HG03280 (cell line): ENCODE results near the gene LDLRAD3.

Experiments
- ATAC-seq: cut with Tn5 transposase; IDR thresholded peaks from one replicate; pipeline ENCODE4 v1.9.1; 2021; ENCODE audit warnings: mild to moderate bottlenecking, moderate library complexity; ENCODE audit not compliant: unreplicated experiment

LDLRAD3 gene

DNA sequence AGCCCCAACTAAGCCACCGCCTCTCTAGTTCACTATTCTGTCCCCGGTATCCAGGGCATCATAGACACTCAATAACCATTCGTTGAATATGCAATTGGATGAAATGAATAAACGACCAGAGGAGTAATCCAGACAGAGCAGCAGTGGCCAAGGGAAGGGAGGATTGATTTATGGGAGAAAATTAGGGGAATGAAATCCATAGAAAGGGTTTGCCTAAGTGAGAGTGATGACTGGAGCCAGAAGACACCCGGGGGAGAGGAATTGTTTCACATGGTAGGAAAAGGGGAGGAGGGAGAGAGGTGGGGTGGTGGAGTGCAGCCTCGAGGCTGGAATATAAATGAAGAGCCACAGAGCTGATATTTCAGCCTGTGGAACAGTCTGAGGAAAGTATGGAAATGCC is 177.2 kb downstream of the LDLRAD3 start:
- no peak for ATAC-seq

DNA sequence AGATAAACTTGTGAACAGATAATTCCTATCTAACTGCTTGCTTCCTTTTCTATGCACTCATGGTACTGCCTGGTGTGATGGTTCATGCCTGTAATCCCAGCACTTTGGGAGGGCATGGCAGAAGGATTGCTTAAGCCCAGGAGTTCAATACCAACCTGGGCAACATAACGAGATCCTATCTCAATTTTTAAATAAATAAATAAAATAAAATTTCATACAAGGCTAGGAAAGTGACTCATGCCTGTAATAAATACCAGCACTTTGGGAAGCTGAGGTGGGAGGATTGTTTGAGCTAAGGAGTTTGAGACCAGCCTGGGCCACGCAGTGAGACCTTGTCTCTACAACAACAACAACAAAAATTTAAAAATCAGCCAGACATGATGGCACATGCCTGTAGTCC is 178.8 kb downstream of the LDLRAD3 start:
- ATAC-seq, result no peak

DNA sequence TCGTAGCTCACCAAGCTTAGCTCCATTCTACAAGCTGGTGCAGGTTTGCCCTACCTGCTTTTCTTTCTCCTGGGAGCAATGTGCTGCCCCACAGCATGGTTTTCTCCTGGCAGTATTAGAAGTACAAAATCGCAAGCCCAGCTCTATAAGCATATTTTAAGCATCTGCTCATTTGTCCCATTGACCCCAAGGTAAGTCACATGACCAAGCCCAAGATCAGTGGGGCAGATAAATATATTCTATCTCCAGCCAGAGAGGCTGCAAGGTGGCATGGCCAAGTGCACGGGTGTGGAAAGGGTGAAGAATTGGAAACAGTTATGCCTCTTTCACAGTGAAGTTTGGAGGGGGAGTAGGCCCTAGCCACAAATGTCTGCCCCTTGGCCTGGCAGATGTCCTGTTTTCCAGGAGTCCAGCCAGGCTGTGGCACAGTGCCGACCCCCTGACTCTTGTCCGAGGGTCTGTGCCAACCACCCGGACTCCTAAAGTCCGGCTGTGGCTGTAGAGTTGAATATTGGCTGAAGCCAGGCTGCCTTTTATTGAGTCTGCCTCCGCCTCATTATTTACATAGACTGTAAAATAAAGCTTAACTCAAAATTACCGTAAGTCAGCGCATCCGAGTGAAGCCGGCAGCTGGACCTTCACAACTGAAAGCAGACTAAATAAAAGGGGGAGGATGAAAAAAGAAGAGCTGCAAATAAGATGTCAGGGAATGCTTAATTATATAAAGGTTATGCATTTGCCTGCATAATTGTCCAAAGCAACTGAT is 179.7 kb downstream of the LDLRAD3 start:
- no peak for ATAC-seq

DNA sequence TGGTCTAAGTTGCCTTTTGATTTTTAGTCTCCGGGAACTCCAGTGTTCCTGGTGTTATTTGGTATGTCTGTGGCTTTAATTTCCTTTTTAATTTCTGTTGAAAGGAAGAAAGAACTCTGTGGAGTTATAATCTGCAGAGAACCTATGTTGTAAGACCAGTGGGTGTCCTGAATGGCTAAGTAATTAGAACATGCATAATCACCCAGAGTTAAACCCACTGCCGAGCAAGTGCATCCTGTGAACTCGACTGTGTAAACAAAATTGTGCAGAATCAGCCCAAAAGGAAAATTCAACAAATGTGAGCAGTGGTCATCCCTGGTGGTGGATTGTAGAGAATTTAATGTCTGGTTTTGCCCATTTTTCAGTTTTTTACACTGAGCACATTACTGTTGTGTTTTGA is 182.8 kb downstream of the LDLRAD3 start:
- ATAC-seq, result no peak

DNA sequence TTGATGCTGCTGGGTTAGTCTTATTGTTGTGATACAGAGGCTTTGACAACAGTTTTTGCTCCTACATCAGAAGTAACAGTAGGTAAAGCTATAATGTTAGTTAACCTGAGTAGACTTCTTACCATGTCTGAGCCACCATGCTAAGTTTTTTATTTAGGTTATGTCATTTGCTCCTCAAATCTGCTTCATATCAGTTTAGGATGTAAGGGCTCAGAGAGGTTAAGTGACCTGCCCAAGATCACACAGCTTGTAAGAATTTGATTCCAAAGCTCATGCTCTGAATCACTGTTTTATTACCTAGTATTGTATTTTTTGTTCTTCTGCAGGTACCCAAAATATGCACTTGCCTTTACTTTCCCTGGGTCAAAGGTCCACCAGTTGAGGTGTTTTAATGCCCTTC is 183.7 kb downstream of the LDLRAD3 start:
- no peak for ATAC-seq

DNA sequence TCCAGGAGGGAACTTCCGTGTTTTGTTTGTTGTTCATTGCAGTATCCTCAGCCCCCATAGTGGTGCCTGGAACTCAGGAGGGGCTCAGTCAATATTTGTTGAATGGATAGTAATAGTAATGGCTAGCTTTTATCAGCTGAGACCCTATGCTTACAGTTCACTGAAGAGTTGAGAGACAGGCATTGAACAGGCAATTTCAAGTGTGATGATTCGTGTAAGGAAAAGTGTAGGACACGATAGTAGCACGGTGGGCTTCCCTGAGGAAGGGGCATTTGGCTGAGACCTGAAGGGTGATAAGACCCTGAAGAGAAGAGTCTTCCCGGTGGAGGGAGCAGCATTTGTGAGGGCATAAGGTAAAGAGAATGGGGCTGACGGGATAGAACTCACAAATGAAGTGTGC is 186.1 kb downstream of the LDLRAD3 start:
- no peak for ATAC-seq

DNA sequence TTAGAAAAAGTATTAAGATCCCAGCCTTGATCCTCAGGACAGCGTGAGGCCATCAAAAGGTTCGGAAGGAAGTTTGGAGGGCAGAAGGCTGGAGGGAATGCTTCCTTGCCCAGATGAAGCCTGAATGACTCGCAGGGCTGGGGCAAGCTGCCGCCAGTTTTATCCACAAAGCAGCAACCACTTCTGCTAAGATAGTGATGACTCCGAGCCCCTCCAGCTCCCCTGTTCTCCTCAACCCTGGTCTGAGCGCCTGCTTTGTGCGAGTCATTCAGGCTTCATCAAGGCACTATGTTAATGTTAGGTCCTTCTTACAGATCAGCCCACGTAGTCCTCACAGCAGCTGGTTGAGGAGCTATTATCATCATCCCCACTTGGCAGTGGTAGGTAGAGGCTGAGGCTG is 186.5 kb downstream of the LDLRAD3 start:
- no peak for ATAC-seq

DNA sequence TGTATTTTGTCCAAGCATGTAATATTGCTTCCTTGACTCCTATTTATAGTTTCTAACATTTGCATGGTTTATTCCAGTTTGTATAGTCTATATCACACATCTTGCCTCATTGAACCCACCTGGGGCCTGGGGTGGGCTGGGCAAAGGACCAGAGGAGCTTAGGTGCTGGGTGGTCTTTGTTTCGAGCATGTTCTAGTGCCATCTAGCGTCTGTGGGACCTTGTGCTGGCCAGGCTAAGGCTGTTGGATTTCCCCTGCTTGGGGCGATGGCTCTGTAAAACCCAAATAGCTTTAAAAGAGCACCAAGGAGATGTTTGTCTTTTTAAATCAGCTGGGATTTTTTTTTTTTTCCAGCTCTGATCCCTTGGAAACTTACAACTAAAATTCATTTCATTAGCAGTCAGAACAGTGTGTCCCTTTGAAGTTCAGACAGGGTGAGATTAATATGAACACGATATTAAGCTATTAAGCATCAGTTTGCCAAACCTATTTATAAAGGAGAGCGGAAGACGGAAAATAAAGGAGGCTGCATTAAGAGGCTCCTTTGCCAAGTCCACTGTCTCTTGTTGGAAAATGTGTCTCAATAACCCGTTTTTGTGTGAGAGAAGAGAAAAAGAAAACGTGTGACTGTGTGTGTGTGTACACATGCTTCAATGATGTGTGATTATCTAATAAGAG is 188.0 kb downstream of the LDLRAD3 start:
- ATAC-seq, result no peak

DNA sequence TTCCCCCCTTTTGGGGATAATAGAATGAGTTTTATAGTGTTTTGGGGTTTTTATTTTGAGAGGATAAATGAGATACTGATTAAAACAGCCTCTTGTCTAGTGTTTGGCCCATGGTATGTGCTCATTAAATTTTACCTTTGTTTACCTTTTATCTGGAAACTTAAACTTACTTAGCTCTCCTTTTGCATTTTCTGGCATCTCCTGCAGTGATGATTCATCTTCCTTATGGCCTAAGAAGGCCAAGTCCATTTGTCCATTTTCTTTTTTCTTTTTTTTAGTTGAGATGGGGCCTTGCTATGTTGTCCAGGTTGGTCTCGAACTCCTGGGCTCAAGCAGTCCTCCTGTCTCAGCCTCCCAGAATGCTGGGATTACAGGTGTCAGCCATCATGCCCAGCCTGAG is 189.1 kb downstream of the LDLRAD3 start:
- ATAC-seq, result no peak

DNA sequence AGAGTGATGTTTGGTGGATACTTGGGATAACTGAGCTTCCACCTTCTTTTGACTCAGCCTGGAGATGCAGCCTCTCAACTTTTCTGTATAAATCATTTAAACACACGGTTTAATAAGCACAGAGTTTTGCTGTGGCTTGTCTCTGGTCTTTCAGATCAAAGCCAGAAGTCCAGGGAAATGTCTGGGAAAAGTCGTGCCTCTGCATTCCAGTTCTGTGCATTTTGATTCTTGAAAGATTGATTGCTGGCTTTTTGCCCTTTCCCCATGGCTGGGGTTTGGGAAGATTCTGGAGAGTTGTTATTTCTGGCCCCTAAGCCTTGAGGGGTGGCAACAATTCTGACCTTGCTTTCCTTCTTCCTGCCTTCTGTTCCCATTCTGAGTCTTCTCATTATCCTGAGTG is 191.2 kb downstream of the LDLRAD3 start:
- no peak for ATAC-seq

DNA sequence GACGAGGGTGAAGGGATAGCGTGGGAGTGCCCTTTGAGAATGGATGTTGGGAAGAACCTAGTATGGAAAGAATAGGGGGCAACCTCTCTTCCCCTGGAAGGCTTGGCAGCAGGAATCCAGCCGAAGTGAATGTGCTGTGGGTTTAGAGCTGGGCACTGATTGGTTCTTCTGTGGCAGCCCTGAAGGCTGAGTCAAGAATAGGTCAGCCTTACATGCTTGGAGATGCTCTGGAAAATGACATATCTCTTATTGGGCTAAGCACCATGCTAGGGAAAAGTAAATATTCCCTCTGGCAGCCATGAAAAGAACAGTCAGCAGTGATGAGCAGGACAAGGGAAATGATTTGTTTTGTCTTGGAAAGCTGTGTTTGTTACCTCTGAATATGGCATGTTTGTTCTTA is 195.9 kb downstream of the LDLRAD3 start:
- no peak for ATAC-seq

DNA sequence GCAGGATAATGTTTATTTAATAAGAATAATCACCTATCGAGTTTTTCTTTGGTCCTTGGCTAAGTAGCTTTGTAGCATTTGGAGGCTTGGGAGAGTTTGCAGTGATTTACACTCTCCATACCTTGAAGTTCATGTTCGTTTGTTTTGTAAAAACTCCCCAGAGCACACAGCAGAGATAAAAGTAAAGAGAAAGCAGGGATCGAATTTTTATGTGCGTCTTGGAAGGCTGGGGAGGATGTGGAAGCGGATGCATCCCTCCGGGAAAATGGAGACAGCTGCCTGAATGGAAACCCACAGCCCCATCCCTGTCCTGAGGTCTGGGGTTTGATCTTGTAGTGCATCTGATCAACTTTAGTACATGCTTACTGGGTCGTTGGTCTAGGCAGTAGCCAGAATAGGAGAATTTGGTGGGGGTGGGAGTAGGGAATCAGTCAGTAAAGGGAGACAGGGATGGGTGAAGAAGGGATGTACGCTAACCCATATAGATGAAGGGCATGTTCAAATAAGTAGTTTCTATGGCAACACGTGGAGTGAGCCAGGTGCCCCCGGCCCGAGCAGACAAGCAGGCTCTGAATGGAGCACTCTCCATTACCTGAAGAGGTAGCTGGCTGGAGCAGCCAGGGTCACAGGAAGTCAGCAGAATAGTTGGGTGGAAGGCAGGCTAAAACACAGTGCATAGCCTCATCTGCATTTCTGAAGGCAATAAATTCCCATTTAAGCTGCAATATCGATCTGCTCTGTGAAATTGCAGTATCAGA is 197.5 kb downstream of the LDLRAD3 start:
- no peak for ATAC-seq

DNA sequence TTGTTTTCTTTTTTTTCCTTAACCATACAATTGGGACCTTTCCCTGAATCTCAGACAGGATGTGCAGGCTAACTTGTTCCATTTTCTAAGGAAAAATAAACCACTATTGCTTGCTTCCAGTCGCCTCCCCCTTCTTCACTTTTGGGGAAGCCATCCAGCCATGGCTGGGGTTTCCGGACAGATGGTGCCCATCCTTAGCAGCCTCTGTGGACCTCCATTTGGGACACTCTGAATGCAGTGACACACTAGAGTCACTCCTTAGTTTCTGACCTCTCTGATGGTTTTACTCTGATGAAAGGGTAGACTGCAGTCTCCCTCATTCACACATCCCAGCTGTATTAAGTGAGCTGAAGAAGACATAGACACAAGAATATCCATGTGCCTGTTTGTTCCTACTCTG is 198.1 kb downstream of the LDLRAD3 start:
- ATAC-seq, result no peak

DNA sequence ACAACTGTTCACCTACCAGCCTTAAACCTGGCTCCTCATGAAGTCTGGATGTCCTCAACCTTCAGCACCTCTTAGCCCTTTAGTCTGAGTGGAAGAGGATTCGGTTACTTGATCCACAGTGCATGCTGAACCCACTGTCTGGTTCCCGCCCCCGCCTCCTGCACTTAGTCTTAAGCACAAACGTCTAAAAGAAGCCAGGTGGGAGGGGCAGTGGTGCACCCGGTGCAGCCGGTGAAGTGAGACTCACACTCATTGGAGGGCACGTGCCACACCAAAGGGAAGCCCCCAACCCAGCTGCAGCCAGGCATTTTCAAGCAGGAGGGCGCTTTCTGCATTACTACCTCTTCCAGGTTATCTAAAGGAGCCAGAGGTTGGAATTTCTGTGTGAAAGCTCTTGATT is 198.6 kb downstream of the LDLRAD3 start:
- no peak for ATAC-seq

DNA sequence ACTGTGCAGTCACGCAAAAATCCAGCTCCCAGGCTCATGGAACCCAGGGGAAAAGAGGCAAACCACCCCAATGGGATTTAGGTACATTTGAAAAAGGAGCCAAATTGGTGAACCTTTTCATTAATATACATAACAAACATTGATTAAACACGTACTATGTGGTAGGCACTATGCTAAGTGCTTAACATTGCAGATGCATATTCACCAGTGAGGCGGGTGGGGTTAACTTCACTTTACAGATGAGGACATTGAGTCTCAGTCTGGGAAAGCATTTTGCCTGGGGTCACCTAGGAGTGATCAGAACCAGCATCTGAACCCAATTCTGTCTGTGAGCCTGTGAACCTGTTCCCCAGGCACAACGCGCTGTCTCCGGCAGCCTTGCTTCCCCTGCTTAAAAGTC is 199.0 kb downstream of the LDLRAD3 start:
- ATAC-seq, result no peak

DNA sequence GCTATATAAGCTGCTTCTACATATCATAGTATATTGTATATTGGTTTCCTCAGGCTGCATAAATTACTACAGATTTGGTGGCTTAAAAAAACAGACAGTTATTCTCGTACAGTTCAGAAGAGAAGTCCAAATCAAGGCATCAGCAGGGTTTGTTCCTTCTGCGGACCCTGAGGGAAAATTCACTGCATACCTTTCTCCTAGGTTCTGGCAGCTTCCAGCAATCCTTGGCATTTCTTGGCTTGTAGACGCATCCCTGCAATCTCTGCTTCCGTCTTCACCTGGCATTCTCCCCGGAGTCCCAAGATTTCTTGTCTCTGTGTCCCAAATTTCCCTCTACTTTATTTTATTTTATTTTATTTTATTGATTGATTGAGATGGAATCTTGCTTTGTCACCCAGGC is 202.6 kb downstream of the LDLRAD3 start:
- ATAC-seq, result no peak

DNA sequence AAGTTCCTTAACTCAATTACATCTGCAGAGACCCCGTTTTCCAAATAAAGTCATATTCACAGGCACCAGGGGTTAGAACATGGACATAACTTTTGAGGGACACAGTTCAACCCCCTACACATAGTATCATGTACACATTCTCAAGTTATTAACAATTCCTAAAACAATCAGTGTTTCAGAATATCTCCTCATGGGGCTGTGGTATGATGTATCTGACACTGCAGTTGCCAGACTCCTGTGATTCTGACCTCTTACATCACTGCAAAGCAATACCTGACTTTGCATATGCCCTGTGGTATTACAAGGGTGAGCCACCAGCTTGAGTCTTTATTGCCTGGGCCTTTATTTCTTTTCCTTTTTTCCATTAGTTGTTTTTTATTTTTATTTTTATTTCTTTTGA is 203.6 kb downstream of the LDLRAD3 start:
- no peak for ATAC-seq

DNA sequence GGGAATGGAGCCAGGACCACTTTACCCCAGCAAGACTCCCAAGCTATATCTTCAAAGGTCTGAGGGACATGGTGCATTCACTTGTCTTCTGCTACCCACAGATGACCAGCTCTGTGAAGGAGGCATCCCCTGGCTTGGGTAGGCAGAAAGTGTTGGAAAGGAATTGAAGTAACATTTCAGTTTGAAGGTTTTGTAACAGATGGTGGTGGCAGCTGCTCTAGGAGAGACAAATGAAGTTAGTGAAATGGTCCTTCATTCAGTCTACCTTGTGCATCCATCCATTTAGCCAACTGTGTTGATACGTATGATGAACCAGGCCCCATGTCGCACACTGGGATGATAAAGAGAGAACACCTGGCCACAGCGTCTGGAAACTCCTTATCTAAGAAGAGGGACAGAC is 204.8 kb downstream of the LDLRAD3 start:
- ATAC-seq, result no peak

DNA sequence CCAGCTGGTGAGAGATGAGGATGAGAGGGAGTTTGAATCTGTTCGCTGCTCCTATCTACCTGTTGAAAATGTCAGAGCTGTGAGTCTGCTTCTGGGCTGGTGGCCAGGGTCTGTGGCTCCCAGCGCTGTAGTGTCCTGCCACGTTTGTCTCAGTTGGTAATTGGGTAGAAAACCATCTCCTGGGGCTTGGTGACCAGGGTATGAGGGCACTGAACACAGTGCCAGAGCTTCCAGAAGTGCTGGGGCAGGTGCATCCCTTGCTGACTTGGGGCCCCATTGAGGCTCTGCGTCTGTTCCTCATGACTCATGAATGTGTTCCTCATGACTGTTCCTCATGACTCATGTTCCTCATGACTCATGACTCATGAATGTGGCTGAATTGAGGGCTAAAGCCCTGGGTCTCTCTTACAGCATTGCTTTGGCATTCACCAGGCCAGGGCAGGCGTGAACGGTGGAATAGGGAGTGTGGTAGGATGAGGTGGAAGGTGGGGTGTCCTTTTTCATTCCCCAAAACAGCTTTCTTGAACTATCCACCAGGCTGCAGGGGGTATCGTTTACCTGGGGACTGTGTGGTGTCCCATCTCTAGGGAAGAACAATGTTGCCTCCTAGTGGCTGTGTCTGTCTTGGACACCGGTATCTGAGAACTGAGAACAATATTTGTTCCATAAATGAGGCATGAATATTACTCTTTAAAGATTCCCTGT is 205.8 kb downstream of the LDLRAD3 start:
- peak; percentile 69 for ATAC-seq

DNA sequence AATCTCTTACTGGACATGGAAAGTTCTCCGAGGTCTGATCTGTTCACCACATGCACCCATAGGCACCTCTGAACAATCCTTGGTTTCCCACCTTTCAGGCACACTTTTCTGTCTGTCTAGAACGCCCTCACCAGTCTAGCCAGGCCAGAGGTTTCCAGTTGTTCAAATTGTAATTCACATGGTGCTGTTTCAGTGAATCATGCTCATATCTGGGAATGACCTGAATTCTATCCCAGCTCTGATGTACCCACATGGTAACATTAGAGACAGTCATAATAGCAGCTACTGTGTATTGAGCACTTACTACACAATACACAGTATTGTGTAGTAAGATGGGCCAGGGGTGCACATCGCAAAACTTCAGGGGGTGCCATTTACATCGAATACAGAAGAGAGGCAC is 207.1 kb downstream of the LDLRAD3 start:
- no peak for ATAC-seq

DNA sequence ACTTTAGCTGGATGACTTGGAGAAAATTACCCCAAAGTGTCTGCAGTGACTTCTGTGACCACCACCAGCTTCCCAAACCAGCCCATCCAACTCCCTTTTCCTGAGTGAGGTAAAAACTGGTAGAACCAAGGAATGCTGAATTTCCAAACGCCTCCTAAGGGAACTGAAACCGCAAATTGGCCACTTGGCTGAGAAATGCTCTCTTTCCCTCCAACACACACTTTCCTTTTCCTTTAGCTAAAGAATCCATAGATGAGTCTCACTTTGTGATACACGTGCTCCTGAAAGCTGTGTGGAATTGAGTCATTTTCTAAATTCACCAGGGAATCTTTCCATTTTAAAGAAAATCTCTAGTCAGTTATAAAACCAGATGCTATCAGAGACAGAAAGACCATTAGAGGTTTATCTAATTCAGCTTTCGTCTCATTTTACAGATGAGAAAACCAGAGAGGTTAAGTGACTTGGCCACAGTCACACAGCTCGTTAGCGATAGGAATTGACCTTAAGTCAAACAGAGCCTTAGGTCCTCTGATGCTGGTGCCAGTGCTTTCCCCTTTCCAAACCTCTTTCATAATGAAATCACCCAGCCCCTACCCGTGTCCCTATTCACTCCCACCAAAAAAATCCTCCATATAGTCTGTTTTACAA is 208.2 kb downstream of the LDLRAD3 start:
- no peak for ATAC-seq
